Activated CD4-positive, alpha-beta T cell treated with anti-CD3 and anti-CD28 coated beads, Interleukin-2, Interleukin-4, amounts not matched to agents 100 ng/mL and 50 ng/mL, durations not matched to agents 16 hours and 8 hours (primary cell): ENCODE data around the gene DHRSX.
"Not testable (repeated sequence)": the region's sequence is repeated elsewhere in the genome, so short reads cannot be mapped to it uniquely, and the experiment has no call there.

ENCODE experiments used
- DNase-seq: peaks from one replicate; pipeline ENCODE4 v3.0.0-alpha.2; 2020; ENCODE audit warnings: low spot score

DHRSX gene

DNA sequence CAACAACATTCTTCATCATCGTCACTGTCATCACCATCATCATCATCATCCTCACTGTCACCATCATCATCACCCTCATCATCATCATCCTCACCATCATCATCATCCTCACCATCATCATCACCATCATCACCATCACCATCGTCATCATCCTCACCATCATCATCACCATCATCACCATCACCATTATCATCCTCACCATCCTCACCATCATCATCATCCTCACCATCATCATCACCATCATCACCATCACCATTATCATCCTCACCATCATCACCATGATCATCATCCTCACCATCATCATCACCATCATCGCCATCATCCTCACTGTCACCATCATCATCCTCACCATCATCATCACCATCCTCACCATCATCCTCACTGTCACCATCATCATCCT, 18.9 kb upstream of the DHRSX start:
- DNase-seq, result not testable (repeated sequence)

DNA sequence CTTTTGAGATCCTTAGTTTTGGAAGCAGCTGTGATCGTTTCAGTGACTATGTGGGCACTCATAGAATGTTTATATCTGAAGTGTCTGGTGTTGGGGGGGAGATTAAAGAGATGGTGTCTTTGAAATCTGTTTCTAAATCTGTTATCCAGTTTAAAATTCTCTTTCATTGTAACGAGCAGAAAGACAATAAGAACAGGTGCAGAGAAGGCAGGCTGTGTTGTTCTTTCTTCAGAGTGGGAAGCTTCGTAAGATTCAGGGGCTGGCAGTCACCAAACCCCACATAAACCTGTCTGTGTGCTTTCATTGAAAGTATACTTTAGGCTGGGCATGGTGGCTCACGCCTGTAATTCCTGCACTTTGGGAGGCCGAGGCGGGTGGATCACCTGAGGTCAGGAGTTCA, 16.3 kb upstream of the DHRSX start:
- DNase-seq, result no peak

DNA sequence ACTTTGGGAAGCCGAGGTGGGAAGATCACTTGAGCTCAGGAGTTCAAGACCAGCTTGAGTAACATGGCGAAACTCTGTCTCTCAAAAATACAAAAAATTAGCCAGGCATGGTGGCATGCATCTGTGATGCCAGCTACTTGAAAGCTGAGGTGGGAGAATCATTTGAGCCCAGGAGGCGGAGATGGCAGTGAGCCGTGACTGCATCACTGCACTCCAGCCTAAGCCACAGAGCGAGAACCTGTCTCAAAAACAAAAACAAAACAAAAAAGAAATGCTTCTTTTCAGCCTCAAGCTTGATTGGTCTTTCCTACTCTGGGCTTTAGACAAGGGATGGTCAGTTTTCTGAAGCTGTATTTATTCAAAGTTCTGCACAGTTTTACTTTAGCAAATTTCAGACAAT, 15.8 kb upstream of the DHRSX start:
- DNase-seq, result no peak

- no peak for DNase-seq
Observed at GRCh38 chrX:2514131-2514530, 13.4 kb upstream of the DHRSX start.

DNA sequence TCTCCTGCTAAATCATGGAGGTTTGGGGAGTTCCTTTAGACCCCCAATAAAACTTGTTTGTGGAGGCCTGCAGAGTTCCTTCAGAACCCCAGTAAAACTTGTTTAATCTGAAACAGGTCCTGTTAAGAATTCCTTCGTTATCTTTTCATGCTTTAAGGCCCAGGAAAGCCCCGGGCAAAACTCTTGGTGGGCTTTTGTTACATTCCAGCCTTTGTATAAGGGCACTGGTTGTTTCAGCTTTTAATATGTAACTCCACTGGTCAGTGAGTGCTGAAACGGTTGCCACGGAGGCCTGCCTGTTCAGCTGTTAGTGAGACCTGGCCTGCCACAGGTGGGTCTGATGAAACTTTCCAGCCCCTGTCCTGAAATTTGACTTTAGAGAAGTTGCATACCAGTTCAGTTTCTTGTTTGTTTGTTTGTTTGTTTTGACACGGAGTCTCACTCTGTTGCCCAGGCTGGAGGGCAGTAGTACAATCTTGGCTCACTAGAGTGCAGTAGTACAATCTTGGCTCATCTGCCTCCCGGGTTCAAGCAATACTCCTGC, 12.4 kb upstream of the DHRSX start:
- no peak for DNase-seq

DNA sequence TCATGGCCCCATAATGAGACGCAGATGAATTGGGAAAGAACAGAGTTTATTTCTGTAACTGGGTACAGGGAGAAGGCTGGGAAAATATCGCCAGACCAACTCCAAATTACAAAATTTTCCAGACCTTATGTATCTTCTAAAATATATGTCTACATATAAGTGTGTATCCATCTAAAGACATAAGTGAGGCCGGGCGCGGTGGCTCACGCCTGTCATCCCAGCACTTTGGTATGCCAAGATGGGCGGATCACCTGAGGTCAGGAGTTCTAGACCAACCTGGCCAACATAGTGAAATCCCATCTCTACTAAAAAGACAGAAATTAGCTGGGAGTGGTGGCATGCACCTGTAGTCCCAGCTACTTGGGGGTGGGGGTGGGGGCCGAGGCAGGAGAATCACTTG, 11.7 kb upstream of the DHRSX start:
- no peak for DNase-seq

DNA sequence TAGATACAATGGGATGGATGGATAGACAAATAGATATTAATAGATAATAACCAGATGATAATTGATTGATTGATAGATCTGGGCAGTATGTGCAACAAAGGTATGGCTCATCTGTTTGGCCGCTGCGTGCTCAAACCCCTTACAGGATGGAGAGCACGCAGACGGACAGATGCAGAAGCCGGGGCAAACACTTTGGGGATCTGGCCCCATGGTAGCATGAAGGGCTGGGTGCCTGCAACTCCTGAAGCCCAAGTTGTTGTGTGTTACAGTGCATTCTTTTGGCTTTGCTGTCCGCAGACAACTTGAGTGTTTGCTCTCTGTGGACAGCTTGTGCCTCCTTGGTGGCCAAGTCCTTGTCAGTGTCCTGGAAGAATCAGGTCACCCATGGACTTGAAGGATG, 10.6 kb upstream of the DHRSX start:
- no peak for DNase-seq

- no peak for DNase-seq
Observed at GRCh38 chrX:2508648-2509335, 8.0 kb upstream of the DHRSX start.

DNA sequence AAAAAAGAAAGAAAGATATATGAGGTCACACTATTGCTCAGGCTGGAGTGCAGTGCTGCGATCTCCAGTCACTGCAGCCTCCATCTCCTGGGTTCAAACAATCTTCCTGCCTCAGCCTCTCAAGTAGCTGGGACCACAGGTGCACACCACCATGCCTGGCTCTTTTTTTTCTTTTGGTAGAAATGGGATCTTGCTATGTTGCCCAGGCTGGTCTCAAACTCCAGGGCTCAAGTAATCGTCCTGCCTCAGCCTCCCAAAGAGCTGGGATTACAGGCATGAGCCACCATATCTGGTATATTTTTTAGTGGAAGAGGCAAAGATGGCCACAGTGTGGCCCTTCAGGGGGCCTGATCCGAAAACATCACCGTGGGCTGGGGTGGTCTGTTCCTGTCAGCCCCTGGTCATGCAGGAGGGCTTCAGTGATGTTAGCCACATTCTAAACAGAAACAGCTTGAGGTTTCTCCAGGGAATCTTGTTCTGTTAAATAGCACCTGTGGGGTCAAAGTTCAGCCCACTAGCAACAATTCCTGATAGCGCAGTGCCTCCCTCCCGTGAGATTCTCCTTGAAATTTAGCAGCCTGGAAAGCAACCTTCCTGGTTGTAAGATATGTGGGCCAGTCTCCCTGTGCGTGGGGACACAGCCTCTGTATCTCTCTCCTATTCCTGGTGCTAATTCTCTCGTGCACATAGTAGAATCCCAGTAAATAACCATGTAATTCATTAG, 7.3 kb upstream of the DHRSX start:
- no peak for DNase-seq

GRCh38 chrX:2507196-2507595, 6.4 kb upstream of the DHRSX start:
- DNase-seq, result no peak

GRCh38 chrX:2505341-2505740, 4.6 kb upstream of the DHRSX start:
- DNase-seq, result not testable (repeated sequence)

- DNase-seq, result no peak
Observed at GRCh38 chrX:2504706-2505332, 4.0 kb upstream of the DHRSX start.

GRCh38 chrX:2503591-2504500, 3.1 kb upstream of the DHRSX start:
- DNase-seq, result no peak

GRCh38 chrX:2502668-2503519, 2.1 kb upstream of the DHRSX start:
- DNase-seq, result no peak

DNA sequence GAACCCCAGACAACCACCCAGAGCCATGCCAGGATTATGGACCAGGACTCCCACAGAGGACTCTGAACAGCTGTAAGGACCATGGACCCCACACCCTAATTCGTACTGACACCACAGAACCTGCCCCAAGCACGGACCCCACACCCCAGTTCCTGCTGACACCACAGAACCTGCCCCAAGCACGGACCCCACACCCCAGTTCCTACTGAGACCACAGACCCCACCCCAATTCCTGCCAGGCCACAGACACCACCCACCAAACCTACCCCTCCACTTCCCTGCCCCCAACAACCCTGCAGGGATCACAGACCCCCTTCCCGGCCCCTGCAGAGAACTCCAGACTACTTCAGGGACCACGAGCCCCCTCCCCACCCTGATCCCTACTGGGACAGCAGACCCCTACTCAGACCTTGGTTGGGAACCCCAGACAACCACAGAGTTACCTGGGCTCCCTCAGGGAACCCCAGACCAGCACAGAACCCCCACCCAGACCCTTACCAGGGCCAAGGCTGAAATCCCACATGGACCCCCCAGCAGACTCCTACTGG, 1.4 kb upstream of the DHRSX start:
- DNase-seq, result no peak

- DNase-seq, result no peak
Observed at GRCh38 chrX:2501559-2502102, 855 bp upstream of the DHRSX start.

DNA sequence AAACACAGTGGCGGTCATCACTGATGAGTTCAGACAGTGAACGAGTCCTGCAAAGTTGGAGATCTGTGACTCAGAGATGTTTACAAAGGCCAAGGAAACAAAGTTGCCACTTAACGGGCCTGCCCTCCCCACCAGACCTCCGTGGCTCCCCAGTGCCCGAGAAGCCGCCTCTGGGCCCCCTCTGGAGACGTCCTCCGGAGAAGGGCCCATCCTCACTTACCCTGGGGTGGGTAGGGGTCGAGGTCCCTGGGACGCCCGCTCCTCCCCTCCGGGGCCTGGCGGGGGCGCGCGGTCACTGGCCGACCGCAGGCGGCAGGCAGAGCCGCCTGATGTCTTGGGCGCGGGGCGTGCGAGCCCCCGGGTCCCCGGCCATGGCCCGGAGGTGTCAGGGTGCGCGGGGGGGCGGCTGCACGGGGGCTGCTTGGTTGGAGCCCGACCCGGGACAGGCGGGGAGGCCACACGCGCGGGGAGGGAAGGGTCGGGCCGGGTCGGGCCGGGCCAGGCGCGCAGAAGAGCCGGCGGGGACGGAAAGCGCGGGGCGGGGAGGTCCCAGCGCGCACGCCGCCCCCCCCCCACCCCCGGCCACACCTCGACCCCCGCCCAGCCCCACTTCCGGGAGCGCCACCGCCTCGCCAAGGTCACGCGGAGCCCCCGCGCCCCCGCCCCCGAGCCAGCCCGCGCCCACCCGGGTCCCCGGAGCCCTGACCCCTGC, 529 bp downstream of the DHRSX start:
- DNase-seq, result peak; percentile 9

- DNase-seq, result no peak
Observed at GRCh38 chrX:2499507-2499906, 1.3 kb downstream of the DHRSX start.

DNA sequence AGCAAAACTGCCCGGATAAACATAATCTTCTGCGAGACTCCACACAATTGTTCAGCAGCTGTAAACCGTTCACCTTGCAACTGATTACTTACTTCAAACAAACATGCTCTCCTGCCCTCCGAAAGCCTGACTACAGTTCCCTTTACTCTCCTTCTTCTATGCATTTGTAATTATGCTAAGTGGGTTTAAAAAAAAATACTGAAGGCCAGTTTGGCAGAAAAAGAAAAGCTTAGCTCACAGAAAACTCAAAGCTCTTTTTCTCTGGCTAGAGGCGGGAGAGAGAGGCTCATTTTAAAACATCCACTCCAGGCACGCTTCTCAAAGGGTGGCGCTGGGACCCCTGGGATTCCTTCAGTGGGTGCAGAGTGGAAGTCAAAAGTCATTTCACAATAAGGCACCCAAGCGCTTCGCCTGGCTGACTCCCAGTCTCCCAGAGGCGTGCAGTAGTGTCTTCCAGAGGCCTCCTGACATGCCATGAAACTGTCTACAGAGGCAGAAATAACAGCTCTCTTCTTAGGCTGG, 1.9 kb downstream of the DHRSX start:
- no peak for DNase-seq
